Islet precursor cell (in vitro differentiated cells): ENCODE results near the gene PCBP4.

Experiments used
- DNase-seq: peaks from one replicate; pipeline ENCODE4 v3.0.0-alpha.2; 2018

The PCBP4 gene

DNA sequence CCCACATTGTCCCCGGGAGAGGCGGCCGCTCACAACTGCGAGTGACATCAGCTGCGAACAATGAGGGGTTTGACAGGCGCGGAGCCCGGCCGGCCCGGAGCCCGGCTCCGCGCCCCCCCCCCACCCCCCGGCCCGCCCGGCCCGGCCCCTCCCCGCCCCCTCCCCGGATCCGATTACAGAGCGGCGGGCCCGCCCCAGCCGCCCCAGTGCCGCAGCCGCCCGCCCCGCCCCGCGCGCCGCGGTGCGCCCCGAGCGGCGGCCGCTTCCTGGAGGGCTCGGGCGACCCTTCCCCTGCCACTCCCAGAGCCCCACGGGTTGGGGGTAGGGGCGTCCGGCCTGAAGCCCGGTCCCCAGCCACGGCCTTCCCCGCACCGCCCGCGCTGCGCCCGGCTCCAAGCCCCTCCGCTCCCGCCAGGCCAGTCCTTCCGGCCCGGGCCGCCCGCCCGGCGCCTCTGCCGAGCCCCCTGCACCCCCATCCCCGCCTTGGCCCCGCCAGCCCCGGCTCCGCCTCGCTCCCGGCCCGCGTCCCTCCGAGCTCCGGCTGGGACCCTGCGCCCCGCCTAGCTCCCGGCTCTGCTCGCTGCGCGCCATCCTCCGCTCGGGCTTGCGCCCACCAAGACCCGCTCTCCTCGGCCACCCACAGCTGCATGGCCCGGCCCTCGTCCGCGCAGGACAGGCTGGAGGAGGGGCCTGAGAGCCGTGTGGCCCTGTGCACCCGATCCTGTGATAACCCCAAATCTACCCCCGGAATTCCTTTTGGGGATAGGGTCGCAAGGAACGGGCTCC is at the start of gene PCBP4:
Gene PCBP4 (minus strand): TSS at position 71 of the 786 bp plus-strand sequence. CDS start 6,214 bp downstream, outside the sequence.
- DNase-seq = peak; percentile 91

DNA sequence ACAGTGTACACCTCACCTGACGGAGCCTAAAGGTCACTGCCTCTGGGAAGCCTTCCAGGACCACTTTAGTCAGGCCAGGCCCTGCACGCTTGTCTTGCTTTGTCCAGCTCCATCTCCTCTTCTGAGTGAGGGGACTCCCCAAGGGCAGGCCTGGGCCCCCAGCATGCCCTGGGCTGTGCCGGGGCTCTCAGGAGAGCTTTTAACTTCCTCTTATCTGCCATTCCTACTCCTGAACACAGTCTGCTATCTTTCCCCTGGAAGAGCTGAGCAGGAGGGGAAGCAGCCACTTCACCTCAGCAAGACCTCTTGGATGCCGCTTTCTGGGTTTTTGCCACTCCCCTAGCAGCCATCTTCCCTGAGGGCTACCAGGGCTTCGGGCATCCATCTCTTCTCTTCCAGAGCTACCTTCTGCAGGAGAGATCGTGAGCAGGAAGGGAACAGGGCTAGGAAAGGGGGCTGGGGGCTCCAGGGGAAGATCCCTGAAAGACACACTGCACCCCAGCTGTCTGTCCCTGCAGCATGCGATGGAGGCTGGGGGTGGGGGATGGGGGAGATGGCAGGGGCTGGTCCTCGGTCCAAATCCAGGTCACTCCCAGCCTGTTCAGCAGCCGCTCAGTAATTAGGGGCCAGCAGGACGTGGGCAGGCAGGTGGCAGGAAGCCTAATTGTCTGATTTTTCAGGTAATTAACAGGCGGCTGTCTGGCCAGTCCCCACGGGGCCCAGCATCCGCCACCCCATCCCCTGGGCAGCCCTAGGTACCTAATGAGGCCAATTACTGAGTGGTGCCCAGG is 48.4 kb upstream of the PCBP4 start:
- DNase-seq = no peak

DNA sequence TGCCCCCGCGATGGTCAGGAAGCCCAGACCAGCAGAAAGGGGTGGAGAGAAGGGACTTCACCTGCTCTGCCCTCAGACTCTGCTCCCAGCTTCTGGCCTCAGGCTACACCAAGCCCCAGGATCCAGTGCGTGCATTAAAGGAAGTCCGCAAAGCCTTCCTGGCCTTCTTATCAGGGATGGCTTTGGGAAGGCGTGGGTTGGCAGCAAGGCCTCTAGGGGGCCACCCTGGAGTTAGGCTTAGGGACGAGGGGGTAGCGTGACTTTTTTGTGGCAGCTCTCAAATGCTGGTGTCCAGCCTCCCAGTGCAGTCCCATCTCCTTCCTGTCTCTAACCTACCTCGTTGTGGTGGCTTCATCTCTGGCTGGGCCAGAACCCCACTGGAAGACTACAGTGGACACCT is 47.4 kb upstream of the PCBP4 start:
- no peak for DNase-seq

DNA sequence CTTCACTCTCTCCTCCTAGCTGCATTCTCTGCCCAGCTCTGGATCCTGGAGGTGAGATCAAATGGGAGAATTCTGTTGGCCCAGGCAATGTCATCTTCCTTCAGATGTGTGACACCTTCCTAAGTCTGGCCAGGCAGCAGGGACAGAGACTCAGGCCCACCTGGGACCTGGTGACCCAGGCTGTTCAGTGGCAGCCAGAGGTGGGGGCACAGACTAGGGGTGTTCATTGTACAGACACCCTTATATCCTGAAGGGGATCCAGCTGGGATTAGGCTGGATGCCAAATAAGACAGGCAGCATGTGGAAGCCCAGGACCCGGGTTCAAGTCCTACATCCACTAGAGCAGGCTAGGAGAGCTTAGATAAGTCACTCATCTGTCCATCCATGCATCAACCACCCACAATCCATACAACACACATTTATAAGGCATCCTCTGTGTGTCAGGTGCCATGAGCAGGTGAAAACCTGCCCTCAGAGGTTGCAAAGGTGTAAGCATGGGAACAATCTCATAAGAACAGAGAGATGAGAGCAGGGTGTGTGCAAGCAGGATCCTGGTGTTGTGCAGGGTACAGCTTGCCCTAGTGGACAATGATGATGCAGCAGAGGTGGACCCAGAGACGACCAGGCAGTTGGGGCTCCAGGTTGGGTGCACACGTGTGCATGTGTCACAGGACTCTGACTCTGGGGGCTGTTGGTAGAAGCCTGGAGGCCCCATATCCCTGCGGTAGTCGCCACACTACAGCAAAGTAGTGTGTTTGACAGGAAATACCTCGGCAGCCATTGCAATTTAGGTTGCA is 46.7 kb upstream of the PCBP4 start:
- DNase-seq = no peak

DNA sequence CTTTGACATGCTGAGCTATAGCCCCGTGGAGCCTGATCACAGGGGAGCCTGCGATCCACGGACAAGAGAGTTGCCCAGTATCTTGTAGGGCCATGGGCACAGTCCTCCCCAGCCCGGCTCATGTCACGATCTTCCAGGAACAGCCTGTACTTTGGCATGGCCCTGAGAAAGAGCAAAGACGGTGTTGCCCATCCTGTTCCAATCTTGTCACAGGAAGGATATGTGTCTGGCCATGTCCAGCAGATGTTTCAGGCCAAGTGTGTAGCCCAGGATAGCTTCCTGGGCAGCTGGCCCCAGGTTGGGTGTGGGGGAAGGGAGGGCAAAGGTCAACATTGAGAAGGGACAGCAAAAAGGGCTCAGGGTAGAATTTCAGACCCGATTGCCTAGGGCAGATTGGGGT is 45.4 kb upstream of the PCBP4 start:
- no peak for DNase-seq

DNA sequence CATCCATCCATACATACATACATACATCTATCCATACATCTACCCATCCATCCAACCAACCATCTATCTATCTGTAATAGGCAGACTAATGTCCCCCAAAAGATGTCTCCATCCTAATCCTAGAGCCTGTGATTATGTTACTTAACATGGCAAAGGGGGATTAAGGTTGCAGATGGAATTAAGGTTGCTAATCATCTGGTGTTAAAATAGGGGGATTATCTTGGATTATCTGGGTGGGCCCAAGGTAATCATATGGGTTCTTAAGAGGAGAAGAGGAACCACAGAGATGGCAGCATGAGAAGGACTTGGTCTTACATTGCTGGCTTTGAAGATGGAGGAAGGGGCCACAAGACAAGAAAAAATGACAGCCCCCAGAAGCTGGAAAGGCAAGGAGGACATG is 43.2 kb upstream of the PCBP4 start:
- no peak for DNase-seq

DNA sequence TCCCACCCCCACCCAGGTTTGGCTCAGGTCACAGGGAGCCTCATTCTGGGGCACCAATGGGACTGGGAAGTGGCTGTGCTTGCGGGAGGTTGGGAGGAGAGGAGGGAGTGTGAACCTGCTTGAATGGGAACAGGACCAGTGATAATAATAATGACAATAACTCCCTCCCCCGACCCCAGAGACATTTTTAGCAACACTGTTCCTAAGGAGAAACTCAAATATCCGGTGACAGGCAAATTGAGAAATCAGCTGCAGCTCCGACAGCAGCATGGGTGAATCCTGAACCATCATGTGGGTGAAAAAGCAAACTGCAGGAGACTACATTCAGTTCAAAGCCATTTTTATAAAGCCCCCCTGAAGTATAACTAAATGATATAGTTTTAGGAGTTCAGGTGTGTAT is 40.0 kb upstream of the PCBP4 start:
- no peak for DNase-seq

DNA sequence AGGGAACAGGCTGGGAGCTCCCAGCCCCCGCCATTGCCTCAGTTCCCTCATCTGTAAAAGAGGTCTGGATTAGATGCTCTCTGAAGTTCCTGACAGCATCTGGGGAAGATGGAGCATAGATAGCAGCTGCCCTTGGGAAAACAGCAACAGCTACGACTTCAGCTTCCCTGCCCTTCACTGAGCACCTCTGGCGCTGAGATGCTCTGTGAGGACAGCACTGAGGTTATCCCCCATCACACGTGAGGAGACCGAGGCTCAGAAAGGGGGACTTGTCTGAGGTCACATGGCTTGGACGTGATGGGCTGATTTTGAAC is 39.5 kb upstream of the PCBP4 start:
- DNase-seq = no peak

DNA sequence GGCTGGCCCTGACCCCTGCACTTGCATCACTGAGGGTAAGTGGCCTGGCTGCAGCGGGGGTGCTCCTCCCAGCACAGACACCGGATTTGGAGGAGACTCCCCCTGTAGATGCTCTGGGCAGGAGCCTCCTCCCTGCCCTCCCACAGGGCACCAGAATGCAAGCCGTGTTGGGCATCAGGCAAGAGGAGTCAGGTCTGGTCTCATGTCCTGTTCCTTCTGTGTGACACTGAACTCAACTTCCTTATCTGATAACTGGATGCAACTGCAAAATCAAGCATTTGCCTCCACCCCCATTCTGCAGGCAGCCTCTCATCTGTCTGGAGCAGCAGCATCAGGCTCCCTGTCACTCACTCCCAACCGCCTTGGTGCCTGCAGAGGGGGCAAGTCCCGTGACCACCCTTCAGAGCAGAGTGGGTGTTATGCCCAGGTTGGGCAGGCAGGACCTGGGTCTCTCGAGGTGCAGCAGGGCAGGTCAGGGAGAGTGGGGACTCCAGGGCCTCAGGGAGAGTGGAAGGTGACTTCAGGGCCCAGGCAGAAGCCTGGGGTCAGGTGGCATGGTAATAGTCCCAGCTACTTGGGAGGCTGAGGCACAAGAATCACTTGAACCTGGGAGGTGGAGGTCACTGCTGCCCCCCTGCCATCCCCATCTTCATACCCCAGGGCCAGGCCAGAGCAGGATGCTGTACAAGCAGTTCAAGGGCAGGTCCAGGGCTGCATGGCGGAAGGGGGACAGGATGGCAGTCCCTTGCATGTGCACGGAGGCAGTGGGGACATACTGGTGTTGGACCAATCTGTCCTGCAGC is 39.0 kb upstream of the PCBP4 start:
- no peak for DNase-seq

DNA sequence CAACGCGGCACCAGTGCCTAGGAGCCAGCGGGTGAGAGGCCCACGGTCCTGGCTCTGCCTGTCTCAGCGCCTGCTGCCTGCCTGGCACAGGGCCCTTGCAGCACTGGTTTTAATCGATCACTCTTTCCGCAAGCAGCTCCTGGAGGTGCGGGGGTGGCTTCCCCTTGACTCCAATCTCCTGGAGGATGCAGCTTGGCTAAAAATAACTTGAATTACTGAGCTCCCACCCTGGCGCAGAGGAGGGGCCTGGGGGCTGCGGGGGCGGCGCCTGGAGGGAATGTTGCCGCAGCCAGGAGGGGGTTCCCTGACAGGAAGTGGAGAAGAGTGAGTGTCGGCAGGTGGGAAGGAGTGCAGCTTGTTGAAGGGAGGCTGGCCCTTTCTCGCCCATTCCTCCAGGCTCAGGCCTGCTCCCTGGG is 38.3 kb upstream of the PCBP4 start:
- peak; percentile 82 for DNase-seq

DNA sequence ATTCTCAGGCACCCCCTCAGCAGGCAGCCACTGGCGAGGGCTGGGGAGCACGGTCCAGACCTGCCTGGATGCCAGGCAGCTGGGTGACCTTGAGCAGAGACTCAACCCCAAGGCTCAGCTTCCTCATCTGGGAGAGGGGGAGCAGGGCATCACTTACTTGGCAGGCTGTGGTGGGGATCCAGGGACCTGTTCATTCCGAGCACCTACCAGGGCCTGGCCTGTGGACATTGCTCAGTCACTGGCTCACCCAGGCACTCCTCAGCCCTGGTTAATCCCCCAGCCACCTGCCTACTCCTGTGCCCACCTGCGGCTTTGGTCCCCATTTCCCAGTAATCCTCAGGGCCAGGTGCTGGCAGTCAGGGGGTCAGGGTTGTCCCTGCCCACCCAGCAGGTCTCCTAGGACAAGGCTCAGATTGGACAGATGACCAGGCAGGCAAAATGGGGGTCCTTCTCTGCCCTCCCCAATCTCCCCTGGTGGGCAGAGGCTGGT is 37.7 kb upstream of the PCBP4 start:
- no peak for DNase-seq

DNA sequence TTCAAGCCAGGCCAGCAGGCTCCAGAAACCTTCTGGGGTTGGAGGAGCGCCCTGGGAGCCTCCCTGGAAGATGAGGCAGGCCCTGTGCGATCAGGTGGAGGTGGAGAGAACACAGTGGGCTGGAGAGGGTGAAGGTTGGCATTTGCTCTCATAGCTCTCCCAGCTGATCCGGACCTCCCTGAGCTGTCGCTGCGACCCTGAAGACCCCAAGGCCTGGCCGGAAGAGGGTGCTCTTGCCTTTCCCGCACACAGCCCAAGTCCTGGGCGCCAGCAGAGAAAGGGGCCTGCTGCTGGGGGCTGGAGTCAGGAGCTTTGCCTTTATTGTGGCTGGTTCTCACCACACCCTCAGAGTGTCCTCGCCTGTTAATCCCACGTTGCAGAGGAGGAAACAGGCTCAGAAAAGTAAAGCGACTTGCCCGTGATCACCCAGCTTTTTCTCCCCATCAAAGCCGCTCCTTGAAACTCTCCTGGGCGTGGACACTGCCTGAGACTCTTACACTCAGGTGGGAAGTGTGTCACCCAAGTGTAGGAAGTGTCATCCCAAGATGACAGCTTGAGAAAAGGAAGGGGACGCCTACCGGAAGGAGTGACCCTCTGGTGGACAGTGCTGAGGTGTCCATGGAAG is 37.0 kb upstream of the PCBP4 start:
- peak; percentile 83 for DNase-seq

DNA sequence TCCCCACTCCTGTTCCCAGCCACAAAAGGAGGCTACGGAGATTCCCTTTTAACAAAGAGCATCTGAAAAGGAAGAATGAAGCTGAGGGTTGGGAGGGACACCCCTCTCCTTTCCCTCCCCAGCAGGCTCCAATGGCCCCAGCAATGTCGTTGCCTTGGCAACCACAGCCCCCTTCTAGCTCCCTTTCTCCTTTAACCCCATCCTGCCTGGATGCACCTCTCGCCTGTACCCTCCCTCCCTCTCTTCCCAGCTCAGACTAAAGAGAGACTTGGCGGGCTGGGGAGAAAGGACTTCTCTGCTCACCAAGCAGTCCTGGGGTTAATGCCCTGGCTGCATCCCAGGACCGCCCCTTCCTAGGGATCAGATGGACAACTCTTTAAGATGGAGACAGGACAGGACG is 35.5 kb upstream of the PCBP4 start:
- no peak for DNase-seq

DNA sequence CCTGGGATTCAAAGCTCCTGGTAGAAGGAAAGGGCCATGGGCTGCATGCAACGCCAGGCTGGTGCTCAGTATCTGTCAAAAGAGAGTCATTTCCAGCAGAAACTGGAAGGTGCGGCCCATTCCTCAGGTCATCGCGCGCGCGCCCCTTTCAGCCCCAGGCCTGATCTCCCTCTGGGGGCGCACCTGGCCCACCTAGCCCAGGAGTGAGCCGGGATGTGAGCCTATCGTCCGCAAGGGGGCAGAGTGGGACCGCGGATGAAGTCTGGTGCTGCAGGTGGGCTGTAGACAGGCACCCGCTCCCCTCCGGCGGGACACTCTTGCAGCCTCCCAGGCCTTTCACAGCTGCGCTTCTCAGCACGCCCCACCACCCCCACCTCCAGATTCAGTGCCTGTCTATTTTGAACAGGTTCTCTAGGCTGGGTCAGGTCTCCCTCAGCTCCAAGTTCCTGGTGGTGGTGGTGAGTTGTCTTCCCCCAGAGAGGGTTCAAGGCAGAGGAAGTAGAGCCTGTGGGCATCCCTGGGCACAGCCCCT is 34.3 kb upstream of the PCBP4 start:
- DNase-seq = peak; percentile 92

DNA sequence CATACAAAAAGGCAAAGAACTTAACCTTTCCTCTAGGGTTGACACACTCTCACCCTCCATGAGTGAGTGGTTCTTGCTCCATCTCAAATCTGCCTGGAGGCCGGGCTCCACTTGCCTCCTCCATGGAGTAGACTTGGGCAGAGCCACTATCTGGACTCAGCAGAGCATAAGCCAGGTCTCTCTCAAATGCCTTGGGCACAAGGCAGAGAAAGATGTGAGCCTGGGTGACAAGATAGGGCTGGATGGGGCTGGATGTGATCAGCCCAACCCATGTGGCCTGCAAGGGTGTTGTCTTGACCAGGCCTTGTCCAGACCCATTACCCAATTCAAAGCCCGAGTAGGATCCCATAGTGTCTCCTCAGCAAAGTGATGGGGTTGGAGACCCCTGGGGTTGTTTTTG is 32.6 kb upstream of the PCBP4 start:
- DNase-seq = no peak

DNA sequence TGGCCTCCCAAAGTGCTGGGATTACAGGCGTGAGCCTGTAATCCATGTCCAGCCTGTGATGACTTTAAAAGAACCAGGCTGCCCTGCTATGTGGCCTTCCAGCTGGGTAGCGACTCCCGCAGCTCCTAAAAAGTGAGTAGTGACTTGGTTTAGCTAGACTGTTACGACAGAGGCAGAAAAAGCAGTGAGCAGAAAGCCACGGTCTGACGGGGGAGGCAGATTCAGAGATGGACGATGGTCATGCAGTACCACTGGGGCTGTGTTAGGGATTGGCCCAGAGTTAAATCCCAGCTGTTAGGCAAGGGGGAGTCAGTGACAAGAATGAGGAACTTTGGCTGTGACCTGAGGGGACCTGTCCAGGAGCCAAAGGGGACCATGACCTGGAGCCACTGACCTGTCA is 31.5 kb upstream of the PCBP4 start:
- DNase-seq = no peak

DNA sequence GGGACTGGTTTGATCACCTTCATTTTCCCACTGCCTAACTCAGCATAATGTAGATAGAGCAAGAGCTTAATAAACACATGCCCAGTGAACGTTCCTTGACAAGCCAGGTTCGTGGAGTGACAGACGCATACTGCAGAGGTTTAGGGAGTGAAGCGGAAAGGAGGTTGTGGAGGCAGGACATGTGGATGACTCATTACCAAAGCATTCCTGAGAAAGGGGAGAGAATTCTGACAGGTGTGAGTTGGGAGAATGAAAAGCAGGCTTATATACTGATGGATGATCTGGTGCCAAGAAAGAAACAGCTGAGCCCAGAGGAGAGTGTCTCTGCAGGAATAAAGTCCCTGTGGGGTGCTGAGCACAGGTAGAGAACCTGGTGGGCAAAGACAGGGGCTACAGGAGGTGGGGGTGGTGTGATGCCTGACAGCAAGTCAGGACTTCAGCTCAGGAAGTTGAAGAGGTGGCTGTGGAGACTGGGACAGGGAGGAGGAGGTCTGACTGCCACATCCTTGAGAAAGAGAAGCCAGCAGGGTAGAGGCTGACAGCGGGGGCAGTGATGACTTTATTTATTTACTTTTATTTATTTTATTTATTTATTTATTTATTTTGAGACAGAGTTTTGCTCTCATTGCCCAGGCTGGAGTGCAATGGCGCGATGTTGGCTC is 30.8 kb upstream of the PCBP4 start:
- peak; percentile 88 for DNase-seq

DNA sequence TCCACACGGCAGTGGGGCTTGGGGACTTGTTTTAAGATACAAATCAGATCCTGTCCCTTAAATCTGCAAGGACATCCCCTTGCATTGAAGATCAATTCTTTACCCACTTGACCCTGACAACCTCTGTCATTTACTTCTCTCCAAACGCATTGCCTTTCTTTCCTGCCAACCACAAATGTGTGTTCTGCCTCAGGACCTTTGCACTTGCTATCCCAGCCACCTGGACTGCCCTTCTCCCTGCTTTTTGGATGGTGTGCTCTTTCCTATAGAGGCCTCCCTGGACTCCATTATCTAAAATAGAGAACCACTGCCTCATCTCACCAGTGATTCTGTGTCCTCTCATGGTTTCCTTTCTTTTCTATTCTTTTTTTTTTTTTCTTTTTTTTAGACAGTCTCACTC is 29.9 kb upstream of the PCBP4 start:
- no peak for DNase-seq

DNA sequence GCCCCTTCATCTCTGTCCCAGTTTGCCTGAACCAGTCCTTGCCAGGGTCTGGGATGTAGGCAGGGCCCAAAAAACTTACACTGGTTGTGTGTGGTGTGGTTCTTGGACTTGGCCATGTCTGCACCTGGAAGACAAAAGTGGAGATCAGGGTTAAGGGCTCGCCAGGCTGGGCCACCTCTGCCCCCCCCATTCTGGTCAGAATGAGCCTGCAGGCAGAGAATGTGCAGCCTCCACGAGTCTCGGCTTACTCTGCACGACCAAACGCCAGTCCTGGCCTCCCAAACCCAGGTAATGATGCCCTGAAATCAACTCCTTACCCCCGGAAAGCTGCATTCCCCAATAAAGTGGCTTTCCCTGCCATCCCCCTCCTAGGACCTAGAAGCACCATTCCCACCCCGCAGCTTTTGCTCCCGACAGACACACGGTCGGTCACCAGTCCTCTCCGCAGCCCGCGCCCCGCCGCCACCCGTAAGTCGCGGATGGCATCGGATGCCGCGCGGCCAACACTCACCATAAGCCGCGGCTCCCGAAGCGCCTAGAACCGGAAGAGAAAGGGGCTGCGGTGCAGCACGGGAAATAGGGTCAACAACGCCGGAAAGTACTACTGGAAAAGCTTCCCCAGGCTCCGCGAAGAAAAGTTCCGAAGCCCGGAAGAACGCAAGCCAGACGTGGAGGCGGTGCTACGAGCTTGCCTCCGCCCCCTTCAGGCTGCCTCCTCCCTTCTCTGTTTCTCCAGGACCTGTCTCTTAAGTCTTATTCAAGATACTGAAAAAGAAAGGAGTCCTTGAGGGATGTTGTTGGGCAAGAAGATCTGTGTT is 28.3 kb upstream of the PCBP4 start, which contains the start of gene RPL29:
Gene RPL29 (minus strand): TSS at position 550 of the 818 bp plus-strand sequence. CDS start 434 bp downstream, at position 116.
- peak; percentile 96 for DNase-seq

DNA sequence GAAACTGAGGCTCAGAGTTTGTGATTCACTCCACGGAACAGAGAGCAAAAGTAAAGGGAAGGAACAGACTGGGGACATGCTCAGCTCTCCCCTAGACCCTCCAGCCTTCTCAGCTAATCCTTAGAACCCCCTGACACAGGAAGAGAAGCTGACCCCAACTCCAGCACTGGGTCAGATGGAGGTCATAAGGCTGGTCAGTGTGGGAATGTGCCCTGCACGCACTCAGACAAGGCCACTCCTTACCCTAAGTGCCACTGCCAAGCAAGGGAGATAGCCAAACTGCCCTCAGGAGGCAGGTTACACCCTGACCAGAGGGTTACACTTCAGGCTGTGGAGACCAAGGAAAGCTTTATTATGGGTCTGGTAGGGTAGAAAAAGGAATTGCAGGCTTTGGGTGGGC is 27.3 kb upstream of the PCBP4 start:
- no peak for DNase-seq
